Upper lobe of left lung (tissue), 6 donors: ENCODE results near the gene SRP19. TPM values are rescaled to one million over a fixed set of nuclear protein-coding genes. Genes with fewer than 3 reads are reported as not detected.
"Not testable (repeated sequence)": the region's sequence is repeated elsewhere in the genome, so short reads cannot be mapped to it uniquely, and the experiment has no call there.

Experiments
- ATAC-seq, 2 donors: fragments of 200-7000 bp; cut with Tn5 transposase; one replicate each; pipeline ENCODE4 v1.9.1; 2022; ENCODE audit warnings: mild to moderate bottlenecking in 2 of 2, moderate library complexity in 2 of 2; ENCODE audit not compliant: low FRiP score in 2 of 2
- DNase-seq, 2 donors: peaks; one replicate each; pipeline ENCODE4 v3.0.0-alpha.2; 2019 to 2020
- H3K27ac ChIP-seq, 4 donors: fragments of 200-600 bp; sonication (generic); one replicate each; pipeline ENCODE4 v1.5.1; 2016 to 2019
- H3K27me3 ChIP-seq, 4 donors: fragments of 200-600 bp; sonication (generic); one replicate each; pipeline ENCODE4 v1.5.1; 2017 to 2019
- H3K36me3 ChIP-seq, 4 donors: fragments of 200-600 bp; sonication (generic); one replicate each; pipeline ENCODE4 v1.5.1; 2016 to 2019
- H3K4me1 ChIP-seq, 4 donors: fragments of 200-600 bp; sonication (generic); one replicate each; pipeline ENCODE4 v1.5.1; 2018 to 2019
- H3K4me3 ChIP-seq, 4 donors: fragments of 200-600 bp; sonication (generic); one replicate each; pipeline ENCODE4 v1.5.1; 2017 to 2019; ENCODE audit warnings: mild to moderate bottlenecking in 2 of 4, moderate library complexity in 1 of 4
- H3K9me3 ChIP-seq, 4 donors: fragments of 200-600 bp; sonication (generic); one replicate each; pipeline ENCODE4 v1.5.1; 2018 to 2019
- CTCF ChIP-seq, 6 experiments: fragments of 450-650 bp in 4 of 6; fragments of 200-600 bp in 2 of 6; sonication (generic) in 2 of 6; IDR thresholded peaks; one replicate each; pipeline ENCODE4 v1.5.1; 2016 to 2019; ENCODE audit warnings: antibody characterized with exemption in 6 of 6
- EP300 ChIP-seq, 4 donors: sonication (generic); formaldehyde crosslinking; IDR thresholded peaks; one replicate each; pipeline ENCODE4 v1.5.1; 2017; ENCODE audit warnings: antibody characterized with exemption in 4 of 4, control low read depth in 2 of 4
- POLR2A ChIP-seq, 4 donors: fragments of 450-650 bp; IDR thresholded peaks; one replicate each; pipeline ENCODE4 v1.5.1; 2016 to 2017; ENCODE audit warnings: antibody characterized with exemption in 4 of 4, mild to moderate bottlenecking in 2 of 4
- POLR2AphosphoS5 ChIP-seq, 2 donors: sonication (generic); formaldehyde crosslinking; IDR thresholded peaks; one replicate each; pipeline ENCODE4 v1.5.1; 2017; ENCODE audit warnings: antibody characterized with exemption in 2 of 2
- WGBS, 2 donors: methylation state at CpG; one replicate each; pipeline ENCODE4 v1.1.5; 2017 to 2018; 5-methylcytosine and 5-hydroxymethylcytosine counted together
- total RNA-seq, 6 donors: library from RNA; depleted of rRNA in 4 of 6; stranded (reverse); fragments of >200 nt in 4 of 6; gene quantifications; one replicate each; pipeline versions ENCODE4 v1.1.0 to v1.2.1, GENCODE V29; 2016 to 2021
- donor health status: DM: no; HTN: no; CAD: no; lungs with moderate emphysema.
- donor health status: DM: no; HTN: yes; CAD: no; lungs with severe emphysema.

SRP19 gene
- total RNA-seq, 6 donors from 2014 or later = 27.3 to 90.1 (median 38.9) TPM

- Histone ChIP-seq H3K4me3 (no peak overlapping the region), H3K36me3 (peaks cover 11 to 79% (median 48%) of the 10 kb centered on the region in 4 donors), H3K9me3 (no peaks in the 10 kb centered on the region), H3K4me1 (no peaks in the 10 kb centered on the region), H3K27me3 (no peaks in the 10 kb centered on the region), H3K27ac (no peak overlapping the region)
- 81 to 91% methylated on average over 3 of the region's 3 CpGs for WGBS, 2 donors
- ATAC-seq (no peak), DNase-seq (no peak)
- TF ChIP-seq CTCF (IDR thresholded peaks at IDR 0.05) (no peak), POLR2AphosphoS5 (IDR thresholded peaks at IDR 0.05) (no peak), POLR2A (IDR thresholded peaks at IDR 0.05) (no peak), EP300 (IDR thresholded peaks at IDR 0.05) (no peak)
Measured at GRCh38 chr5:112885001-112885400, 23.9 kb downstream of the SRP19 start.

- 82% methylated on average over 4 of the region's 4 CpGs for WGBS, 2 donors
- H3K36me3 ChIP-seq = peaks cover 11 to 74% (median 41%) of the 10 kb centered on the region in 4 donors
Measured at GRCh38 chr5:112886975-112887374, 25.9 kb downstream of the SRP19 start.

GRCh38 chr5:112892066-112892465 lies 31.0 kb downstream of the SRP19 start:
- H3K36me3 ChIP-seq = peaks cover 0 to 55% (median 17%) of the 10 kb centered on the region in 4 donors

More at GRCh38 chr5:112886975-112887374, 25.9 kb downstream of the SRP19 start:
- DNase-seq (no peak), ATAC-seq (no peak)
- Histone ChIP-seq H3K27me3 (no peaks in the 10 kb centered on the region), H3K4me3 (no peak overlapping the region), H3K9me3 (no peaks in the 10 kb centered on the region), H3K4me1 (no peaks in the 10 kb centered on the region), H3K27ac (no peak overlapping the region)
- no peak for TF ChIP-seq POLR2AphosphoS5 (IDR thresholded peaks at IDR 0.05)
- no peak for TF ChIP-seq EP300 (IDR thresholded peaks at IDR 0.05)
- TF ChIP-seq CTCF (IDR thresholded peaks at IDR 0.05) = no peak
- no peak for TF ChIP-seq POLR2A (IDR thresholded peaks at IDR 0.05)

GRCh38 chr5:112892776-112893175 lies 31.7 kb downstream of the SRP19 start:
- ATAC-seq = no peak
- WGBS, 2 donors = 98% methylated on average over 13 of the region's 13 CpGs
- TF ChIP-seq POLR2AphosphoS5 (IDR thresholded peaks at IDR 0.05) = no peak
- TF ChIP-seq EP300 (IDR thresholded peaks at IDR 0.05) = no peak
- TF ChIP-seq CTCF (IDR thresholded peaks at IDR 0.05) = no peak
- no peak for TF ChIP-seq POLR2A (IDR thresholded peaks at IDR 0.05)

More at GRCh38 chr5:112892066-112892465, 31.0 kb downstream of the SRP19 start:
- H3K4me1 ChIP-seq, H3K27ac ChIP-seq, H3K27me3 ChIP-seq, H3K4me3 ChIP-seq, H3K9me3 ChIP-seq, ATAC-seq, DNase-seq: not testable (repeated sequence)
- 85 to 88% methylated on average over 8 of the region's 8 CpGs for WGBS, 2 donors

GRCh38 chr5:112895682-112896081 lies 34.6 kb downstream of the SRP19 start:
- peaks cover under 1 to 70% (median 19%) of the 10 kb centered on the region in 4 donors for H3K36me3 ChIP-seq
- no peak overlapping the region for H3K27ac ChIP-seq
- WGBS, 2 donors = 92 to 96% methylated on average over 3 of the region's 3 CpGs

More at GRCh38 chr5:112892776-112893175, 31.7 kb downstream of the SRP19 start:
- peak in 1 of 2 donors; percentile 51 for DNase-seq
- Histone ChIP-seq H3K4me1 (no peaks in the 10 kb centered on the region), H3K27ac (no peak overlapping the region), H3K4me3 (no peak overlapping the region), H3K9me3 (no peaks in the 10 kb centered on the region), H3K27me3 (no peaks in the 10 kb centered on the region), H3K36me3 (peaks cover 0 to 53% (median 15%) of the 10 kb centered on the region in 4 donors)

More at GRCh38 chr5:112895682-112896081, 34.6 kb downstream of the SRP19 start:
- no peaks in the 10 kb centered on the region for H3K4me1 ChIP-seq
- TF ChIP-seq EP300 (IDR thresholded peaks at IDR 0.05) = no peak
- no peak for TF ChIP-seq CTCF (IDR thresholded peaks at IDR 0.05)
- TF ChIP-seq POLR2A (IDR thresholded peaks at IDR 0.05) = no peak
- no peak for TF ChIP-seq POLR2AphosphoS5 (IDR thresholded peaks at IDR 0.05)
- no peaks in the 10 kb centered on the region for H3K27me3 ChIP-seq
- no peak for ATAC-seq
- DNase-seq = no peak
- H3K4me3 ChIP-seq = no peak overlapping the region
- no peaks in the 10 kb centered on the region for H3K9me3 ChIP-seq
